ENCODE measurements around the gene MLLT1.
A peak's percentile ranks its signal among the peaks of the same experiment; 100 is the strongest.

The MLLT1 gene

DNA sequence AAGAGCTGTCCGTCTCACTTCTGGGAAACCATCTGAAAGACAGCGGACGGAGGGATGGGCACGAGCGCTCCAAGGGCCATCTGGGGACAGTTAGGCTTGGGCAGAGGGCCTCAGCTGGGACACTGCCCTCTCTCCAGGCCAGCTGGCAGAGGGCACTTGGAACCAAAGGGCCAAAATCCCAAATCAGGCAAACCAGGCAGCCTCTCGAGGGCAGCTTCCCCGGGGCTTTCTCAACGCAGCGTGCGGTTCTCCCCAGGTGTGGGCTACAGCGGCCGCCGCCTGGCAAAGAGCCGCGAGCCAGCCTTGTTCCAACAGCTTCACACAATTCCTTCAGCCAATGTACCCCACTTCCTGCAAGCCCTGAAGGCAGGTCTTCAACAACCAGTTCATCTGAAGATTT lies 5.0 kb downstream of the MLLT1 start:
- no peak for DNase-seq

DNA sequence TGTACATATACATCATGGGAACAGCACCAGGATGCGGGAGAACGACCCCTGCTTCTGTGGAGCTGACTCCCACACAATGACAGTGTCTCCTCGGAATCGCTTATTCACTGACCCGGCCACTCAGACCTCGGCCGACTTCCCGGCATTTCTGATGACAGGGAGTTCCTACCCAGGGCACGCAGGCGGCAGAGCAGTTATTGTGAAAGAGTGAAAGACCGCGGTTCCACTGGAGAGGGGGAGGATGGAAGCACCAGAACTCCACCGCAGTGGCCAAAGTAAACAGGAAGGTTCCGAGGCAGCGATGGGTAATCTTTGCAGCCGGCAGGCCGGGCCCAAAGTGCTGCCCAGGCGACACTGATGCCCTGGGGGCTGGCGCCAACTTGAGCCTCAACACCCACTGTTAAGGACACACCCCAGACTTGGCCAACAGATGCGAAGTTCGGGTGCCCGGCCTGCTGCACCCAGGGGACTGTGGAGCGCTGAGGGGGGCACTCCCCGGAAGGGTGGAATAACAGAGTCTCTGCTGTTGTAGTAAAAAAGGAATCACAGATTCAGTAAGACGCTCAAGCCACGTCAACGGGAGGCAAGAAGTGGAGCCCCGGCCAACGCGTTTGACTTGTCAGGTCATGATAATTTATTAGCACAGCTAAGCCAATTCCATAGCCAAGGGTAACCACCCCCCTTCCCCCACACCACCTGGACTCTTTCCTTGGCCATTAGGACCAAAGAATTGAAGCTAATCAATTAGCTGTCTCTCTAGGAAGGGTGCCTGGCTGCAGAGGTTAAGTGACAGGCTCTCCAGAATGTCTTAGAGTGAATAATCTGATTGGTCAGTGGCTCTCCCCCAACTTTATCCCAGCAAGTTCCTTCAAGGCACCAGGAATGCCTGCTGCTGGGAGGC lies 5.8 kb downstream of the MLLT1 start:
- DNase-seq, result peak; percentile 29

DNA sequence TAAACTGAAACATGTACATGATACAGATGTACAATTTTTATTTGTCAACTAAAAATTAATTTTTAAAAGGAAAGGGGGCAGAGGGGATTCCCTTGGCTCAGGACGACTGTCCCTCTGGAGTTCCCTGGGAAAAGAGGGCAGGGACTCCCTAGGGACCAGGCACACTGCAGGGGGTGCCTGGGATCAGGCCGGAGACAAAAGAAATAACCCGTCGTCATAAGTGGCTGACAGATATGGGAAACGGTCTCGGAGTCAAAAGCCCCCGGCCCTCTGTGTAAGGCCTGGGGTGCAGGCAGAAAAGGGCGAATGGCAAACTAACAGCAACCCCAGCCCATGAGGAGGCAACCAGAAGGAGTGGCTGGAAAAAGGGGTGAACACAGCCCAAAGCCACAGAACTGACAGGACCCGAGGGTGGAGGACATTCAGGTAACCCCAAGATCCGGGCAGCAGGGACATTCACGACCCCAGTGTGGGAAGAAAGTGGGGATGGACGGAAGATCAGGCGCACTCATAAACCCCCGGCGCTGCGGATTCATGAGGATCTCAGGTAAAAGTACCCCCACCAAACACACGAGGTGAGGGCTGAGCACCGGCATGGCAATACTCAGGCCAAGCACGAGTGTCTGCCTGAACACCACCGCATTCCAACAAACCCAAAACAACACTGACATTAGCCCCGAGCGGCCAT lies 6.7 kb downstream of the MLLT1 start:
- DNase-seq, result no peak

DNA sequence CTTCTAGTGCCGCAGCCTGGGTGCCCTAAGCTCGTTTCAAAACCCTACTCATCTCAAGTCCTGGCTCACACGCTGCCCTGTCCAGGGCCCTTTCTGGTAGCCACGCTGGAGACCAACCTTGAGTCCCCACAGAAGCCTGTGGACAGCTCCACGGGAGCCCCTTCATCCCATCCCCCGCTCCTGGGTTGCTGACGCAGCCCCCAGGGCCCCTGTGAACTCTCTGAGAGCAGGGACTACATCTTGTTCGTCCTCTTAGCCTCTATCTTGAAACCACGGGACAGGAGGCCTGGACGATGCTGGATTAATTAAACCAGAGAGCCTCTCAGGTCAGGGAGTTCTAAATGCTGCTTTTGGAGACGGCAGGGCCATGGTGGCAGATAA lies 7.4 kb downstream of the MLLT1 start:
- DNase-seq, result no peak

DNA sequence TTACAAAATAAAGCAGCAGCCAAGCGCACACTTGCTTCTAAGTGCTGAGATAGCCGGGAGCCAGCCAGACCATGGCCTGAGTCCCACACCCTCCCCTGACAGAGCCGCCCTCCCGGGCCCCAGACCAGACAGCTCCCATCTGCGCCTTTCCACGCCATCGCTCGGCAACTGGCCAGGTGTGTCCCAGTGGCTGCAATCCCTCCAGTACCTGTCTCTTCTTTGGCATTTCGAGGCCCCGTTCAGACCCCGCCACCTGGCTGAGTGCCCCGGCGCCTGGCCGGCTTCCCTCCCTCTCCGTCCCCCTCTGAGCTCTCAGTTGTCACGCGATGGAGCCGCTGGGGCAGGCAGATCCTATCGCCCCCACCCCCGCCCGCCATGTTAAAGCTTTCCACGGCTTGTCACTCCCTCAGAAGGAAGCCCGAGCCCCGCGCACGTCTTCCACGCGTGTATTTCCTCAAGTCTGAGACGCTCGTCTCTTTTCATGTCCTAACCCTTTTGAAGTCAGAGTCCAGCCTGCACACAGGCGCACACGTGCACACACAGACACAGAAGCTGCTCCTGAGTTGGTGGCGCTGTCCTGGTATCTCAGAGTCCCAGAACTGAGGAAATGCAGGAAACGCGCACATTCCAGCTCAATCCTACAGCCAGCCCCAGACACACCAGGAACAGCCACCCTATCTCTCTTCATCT lies 7.9 kb downstream of the MLLT1 start:
- no peak for DNase-seq

DNA sequence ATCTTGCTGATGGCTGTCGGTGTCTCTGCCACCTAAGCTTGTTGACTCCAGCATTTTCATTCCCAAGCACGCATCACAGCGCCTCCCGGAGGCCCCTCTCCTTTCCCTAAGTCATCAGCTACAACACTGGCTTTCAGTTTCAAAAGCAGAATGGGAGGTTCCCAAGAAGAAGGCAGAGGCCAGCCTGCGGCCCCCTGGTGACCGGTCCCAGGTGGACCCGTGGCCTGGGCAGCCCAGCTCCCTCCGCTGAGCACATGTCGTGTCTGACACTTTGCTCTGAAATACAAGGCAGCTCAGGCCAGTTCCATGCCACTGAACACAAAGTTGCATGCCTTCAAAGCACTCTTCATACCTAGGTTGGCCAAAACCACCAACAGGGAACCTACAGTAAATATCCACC lies 8.5 kb downstream of the MLLT1 start:
- no peak for DNase-seq

DNA sequence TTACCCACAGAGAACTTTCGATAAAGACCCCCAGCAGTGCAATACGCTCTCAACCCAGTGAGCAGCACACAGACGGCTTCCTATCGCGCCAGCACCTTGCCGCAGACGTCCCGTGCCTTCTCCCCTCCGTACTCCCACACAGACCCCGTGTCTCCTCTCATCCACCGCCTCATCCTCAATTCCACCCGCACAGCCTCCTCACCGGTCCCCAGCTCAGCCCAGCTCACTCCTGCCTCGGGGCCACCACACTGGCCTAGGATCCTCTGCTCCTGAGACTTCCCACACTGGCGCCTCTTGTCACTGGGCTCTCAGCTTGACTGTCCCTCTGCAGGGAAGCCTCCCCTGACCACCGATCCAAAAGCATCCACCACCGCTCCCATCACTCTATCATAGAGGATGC lies 9.0 kb downstream of the MLLT1 start:
- no peak for DNase-seq

DNA sequence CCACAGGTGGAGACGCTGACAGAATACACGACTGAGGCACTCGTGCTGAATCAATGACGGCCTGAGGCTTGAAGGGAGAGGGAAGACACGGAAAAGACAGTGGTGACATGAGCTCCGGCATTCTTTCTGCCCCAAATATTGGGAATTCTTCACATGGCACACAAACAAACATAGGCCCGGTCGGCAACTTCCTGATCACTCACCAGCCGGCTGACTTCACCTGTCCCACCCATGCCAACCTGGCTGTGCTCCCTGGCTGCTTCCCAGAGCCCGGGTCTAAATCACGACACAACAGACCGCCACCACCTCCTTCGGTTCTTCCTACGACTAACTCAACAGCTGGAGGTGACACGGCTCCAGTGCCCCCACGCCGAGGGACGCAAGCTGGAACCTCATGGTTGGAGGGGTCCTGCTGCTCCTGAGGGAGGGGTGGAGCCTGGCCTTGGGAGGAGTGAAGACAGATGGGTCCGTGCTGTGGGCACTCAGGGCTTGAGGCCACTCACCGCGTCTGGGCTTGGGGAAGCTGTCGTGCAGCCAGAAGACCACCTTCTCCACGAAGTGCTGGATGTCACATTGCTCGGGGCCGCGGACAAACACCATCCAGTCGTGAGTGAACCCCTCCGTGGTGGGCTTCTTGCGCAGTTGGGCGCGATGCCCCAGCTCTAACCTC lies 9.6 kb downstream of the MLLT1 start:
- no peak for DNase-seq

DNA sequence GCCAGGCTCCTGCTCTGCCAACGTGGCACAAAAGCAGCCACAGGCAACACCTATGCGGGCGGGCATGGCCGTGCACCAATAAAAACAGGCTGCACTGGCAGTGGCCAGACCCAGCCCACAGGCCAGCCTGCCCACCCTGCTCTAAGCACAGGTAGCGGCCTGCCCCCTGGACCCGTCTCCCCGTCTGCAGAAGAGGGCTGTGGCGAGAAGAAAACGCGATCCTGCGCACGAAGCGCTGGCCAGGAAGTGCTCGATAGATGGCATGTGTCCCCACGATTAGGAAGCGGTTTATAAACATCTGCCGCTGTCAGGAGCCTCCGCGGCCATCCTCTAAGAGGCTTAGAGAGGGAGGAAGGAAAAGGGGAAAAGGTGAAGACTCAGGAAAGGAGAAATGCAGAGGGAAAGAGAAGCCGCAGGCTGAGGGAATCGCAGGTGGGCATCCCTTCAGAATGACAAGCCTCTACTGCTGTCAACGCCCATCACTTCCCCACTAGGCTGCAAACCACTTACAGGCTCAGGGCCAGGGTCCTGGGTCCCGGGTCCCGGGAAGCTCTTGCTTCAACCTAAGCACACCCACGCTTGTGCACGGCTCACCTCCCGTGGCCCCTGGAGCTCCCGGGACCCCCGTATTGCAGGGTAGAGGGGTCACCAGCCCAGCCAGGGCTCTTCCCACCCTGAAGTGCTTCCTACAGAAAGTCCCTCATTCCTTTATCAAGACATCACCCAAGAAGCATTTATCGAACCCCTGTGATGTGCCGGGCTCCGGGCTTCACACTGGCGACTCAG lies 10.5 kb downstream of the MLLT1 start:
- no peak for DNase-seq

DNA sequence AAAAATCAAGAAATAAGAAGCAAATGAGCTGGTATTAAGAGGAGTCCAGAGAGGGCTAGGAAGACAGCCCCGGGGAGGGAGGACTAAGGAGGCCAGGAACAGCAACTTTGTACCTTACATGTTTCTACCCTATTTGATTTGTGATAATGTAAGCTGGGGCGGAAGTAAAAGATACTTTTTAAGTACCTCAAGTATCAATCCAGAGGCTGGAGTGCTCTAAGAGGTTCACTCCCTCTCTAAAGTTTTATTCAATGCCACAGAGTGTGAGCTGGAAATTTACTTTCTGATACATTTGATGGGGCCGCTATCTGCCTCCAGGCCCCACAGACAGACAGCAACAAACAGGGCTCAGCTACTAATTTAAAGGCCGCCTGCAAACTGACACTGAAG lies 11.4 kb downstream of the MLLT1 start:
- DNase-seq, result no peak

DNA sequence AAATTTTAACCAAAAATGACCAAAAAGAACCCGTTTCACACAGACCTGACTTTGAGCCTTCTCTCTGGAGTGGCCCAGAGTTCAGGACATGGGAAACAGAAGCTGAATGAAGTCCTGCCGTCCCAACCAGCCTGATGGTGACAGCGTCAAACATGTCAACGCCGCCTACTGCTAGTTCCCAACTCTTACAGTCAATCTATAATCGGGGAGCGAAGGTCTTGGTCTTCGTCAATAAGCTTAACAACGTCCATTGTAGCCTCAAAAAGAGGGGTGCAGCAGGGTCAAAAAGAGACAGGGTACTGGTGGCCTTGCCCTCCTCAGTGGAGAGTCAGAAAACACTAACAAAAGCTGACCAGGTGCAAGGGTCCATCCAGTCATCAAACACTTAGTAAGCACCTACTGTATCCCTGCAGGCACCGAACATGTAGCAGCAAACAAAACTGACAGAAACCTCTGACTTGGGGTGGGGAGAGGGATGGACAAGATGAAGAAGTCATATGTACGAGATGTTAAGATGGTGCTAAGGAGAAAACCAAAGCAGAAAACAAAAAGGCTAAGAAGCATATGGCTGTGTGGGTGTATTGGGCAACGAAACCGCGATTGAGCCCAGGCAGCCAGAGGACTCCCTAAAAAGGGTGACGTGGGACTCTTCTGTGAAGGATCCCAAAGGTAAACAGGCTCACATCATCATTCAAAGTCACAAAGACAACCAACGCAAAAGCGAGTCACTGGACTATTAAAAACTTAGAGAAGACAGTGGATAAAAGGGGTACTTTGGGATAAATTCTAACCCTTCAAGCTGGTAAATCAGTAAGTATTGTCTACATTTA lies 12.0 kb downstream of the MLLT1 start:
- no peak for DNase-seq

DNA sequence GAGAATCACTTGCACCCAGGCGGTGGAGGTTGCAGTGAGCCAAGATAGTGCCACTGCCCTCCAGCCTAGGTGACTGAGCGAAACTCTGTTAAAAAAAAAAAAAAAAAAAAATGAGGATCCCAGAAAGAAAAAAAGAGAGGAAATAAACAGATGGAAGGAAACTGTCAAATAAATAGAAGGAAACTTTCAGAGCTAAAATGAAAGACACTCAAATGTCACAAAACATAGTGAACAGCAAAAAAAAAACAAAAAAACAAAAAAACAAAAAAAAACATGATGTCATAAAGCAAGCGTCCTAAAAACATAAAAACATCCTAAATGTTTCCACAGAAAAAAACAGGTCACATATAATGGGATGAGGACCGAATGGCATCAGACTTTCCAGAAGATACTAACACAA lies 15.0 kb downstream of the MLLT1 start:
- no peak for DNase-seq

DNA sequence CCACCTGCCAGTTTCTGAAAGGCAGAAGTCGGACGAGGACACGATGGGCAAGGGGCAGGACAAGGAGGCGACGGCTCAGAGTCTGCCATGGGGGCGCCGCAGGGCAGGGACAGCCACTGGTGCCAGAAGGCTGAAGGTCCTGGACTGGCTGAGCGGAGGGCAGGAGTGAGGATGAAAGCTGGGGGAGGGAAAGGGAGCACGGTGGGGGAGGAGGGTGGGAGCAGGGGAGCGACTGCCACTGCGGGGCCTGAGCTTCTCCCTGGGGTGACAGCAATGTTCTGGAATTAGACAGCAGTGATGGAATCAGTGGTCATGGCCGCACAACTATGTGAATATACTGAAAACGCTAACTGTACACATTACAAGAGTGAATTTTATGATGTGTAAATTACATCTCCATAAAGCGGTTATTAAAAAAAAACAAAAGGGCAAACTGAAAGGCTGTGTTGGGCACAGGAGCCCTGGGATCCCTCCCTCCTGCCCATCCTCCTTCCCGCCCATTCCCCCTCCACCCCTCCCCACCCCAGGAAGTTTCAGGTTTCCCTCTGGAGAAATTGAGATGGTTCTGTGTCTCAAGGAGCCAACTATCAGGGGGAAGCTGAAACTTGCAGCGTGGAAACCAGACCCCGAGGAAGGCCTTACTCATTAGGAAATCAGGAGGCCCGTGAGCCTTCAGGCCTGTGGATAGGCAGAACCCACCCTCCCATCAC lies 15.9 kb downstream of the MLLT1 start:
- no peak for DNase-seq

DNA sequence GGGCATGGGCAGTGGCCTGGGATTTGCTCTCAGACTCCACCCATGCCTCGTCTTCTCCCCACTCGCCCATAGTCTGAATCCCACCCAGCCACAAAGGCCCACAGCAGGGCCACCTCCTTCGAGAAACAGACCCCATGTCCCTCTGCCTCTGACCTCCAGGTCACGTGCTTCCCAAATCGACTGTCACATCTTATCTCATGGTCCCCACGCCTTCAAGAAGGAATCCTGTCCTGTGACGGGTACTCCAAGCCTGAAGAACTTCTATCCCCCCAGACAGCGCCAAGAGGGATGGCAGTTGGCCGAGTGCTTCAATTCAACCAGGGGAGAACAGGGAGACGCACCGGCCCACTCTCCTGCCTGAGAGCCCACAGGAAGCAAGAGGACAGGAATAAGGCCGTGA lies 16.5 kb downstream of the MLLT1 start:
- no peak for DNase-seq

DNA sequence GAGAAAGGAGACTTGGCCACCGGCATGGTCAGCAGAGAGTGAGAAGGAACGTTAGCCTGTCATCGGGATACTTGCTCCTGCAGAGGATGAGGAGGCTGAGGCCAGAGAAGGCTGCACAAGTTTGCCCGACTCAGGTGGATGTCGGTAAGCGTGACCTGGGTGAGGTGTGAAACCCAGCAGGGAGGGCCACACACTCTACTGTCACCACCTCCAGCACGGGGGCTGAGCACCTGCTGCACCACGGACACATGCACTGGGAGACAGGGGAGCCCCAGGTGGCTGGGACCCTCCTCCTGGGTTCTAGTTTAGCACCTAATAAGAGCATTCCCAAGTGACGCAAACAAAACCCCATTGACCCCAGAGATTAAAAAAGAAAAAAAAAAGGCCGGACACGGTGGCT lies 17.3 kb downstream of the MLLT1 start:
- no peak for DNase-seq

DNA sequence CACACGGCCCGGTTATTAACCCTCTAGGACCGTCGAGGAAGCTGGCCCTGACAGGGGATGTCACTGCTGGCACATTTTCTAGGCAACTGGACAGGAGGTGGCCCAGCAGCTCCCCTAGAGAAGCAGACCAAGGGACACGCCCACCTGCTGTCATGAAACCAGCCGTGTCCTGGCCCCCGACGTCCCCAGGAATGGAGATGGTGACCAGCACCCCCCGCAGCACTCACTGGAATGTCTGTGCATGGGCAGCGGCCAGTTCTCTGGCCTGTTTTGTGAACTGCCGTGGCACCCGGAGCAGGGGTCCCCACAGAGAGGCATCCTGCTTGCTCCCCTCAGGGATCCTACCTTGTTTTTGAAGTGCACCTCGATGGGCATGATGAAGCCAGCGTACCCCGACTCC lies 17.9 kb downstream of the MLLT1 start:
- DNase-seq, result no peak

DNA sequence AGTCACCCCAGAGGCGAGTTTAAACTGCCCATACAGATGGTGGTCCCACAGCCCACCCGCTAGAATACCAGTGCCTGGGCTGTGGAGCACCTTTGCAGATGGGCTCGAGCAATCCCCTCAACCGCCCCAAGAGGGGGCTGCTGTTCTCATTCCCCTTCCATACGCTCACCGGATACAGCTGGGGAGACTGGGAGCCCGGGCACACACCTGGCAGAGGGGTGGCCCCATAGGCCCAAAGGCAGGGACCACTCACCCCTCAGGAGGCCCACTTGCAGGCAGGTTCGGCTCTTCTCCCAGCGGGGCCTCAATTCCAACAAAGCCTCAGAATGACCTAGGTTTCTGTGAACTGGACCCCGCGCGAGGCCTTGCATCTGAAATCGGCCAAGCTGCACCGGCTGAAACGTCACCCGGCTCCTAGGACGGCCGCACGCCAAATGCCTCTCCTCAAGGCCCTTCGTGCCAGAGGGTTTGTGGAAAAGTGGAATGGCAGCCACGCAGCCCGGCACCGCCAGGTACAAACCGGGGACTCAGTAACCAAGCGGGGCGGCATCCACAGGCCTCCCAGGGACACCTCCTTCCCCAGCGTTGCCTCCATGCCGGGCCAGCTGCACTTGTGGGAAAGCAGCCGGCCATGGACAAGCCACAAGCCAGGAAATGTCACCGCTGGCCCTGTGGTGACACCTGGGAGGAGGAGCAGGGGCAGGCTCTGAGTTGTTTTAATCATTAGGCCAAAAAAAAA lies 18.7 kb downstream of the MLLT1 start:
- DNase-seq, result peak; percentile 50

DNA sequence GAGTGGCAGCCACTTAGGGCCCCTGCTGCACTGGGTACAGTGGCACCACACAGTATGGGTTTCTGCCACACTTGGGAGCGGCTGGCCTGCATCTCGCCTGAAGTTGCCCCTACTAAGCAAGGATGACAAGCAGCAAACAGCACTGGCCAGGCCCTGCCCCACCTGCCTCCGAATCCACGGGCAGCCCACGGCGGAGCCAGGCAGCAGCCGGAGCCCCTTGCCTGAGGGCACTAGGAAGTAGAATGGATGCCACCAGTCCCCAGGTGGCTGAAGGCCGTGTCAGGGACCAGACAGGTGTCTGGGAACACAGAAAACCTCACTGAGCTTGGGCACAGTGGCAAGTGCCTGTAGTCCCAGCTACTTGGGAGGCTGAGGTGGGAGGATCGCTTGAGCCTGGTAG lies 19.4 kb downstream of the MLLT1 start:
- no peak for DNase-seq

DNA sequence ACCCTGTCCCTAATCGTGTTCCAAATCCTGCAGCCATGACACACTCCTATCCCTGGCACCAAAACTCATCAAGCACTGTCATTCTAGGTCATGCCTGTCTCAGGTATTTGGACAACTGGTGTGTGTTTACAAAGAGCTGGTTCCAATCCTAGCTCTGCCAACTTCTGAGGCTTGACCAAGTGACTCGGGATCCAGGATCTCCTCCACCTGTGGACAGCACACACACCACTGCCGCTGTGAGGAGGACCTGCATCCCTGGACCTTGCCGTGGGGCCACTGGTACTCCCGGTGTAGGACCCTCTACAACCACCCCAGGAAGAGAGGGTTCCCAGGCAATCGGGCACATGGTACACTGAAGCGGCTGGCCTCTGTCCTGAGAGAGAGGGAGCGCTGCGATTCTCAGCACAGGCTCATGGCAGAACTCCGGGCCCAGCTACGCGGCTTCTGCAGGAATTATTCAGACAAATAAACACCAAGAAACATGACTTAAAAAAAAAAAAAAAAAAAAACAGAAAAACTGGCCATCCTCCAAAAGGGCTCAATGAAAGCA lies 20.4 kb downstream of the MLLT1 start:
- no peak for DNase-seq

DNA sequence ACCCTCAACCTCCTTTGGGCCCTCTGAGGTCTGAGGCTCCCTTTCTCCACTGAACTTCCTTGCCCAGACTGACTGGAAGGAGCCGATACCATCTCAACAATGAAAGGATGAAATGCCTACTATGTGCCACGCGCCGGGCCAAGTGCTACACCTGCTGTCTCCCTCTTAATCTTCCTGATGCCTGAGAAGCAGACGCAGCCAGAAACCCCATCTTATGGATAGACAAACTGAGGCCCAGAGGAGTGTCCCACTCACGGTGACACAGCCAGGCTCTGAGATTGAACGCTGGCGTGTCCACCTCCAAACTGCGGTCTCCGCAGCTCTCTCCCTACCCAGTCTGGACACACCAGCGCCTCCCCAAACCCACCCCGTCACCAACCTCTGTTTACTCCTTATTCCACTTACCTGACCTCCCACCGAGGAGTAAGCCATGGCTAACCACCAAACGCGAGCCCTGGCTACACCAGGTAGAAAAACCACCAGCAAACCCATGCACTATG lies 20.9 kb downstream of the MLLT1 start:
- no peak for DNase-seq
